Astrocyte (in vitro differentiated cells and primary cell): ENCODE measurements around the gene DLL3. TPM values are rescaled to one million over a fixed set of nuclear protein-coding genes. Genes with fewer than 3 reads are reported as not detected.

Experiments used
- total RNA-seq: library from RNA; stranded (reverse); gene quantifications from 2 replicates; pipeline ENCODE4 v1.2.1, GENCODE V29; 2021

Gene DLL3
- total RNA-seq, 1 donor from 2014 or later, result 0.84 TPM

Other genes starting within 250 kb of the DLL3 start
- not detected in 2 replicates for gene IFNL2, start 230.6 kb upstream of the DLL3 start, total RNA-seq
- gene IFNL1, start 202.5 kb upstream of the DLL3 start, total RNA-seq, result 0.52 and 1.3 TPM in 2 replicates
- gene LRFN1, start 178.1 kb upstream of the DLL3 start, total RNA-seq, result 1.5 and 2.0 TPM in 2 replicates
- gene GMFG, start 162.9 kb upstream of the DLL3 start, total RNA-seq, result 0.79 and 1.1 TPM in 2 replicates
- 95.0 and 98.6 TPM in 2 replicates for gene SAMD4B, start 156.5 kb upstream of the DLL3 start, total RNA-seq
- 42.0 and 43.2 TPM in 2 replicates for gene PAF1, start 107.8 kb upstream of the DLL3 start, total RNA-seq
- gene MED29, start 107.6 kb upstream of the DLL3 start, total RNA-seq, result 27.0 and 29.9 TPM in 2 replicates
- gene ZFP36, start 92.1 kb upstream of the DLL3 start, total RNA-seq, result 21.6 and 28.0 TPM in 2 replicates
- gene PLEKHG2, start 86.3 kb upstream of the DLL3 start, total RNA-seq, result 101 and 102 TPM in 2 replicates
- gene RPS16, start 63.0 kb upstream of the DLL3 start, total RNA-seq, result 1,194 and 1,329 TPM in 2 replicates
- 163 and 171 TPM in 2 replicates for gene SUPT5H, start 53.4 kb upstream of the DLL3 start, total RNA-seq
- gene TIMM50, start 18.1 kb upstream of the DLL3 start, total RNA-seq, result 85.3 and 97.2 TPM in 2 replicates
- gene SELENOV, start 16.2 kb downstream of the DLL3 start, total RNA-seq, result not detected in 2 replicates
- 2.1 and 2.6 TPM in 2 replicates for gene EID2B, start 33.9 kb downstream of the DLL3 start, total RNA-seq
- 15.7 and 17.2 TPM in 2 replicates for gene EID2, start 41.2 kb downstream of the DLL3 start, total RNA-seq
- gene LGALS13, start 103.6 kb downstream of the DLL3 start, total RNA-seq, result not detected in 2 replicates
- not detected in 2 replicates for gene LGALS16, start 157.0 kb downstream of the DLL3 start, total RNA-seq
- gene LGALS14, start 205.5 kb downstream of the DLL3 start, total RNA-seq, result not detected in 2 replicates
- gene CLC, start 239.1 kb downstream of the DLL3 start, total RNA-seq, result not detected in 2 replicates